H1 (cell line): ENCODE data around the gene FOXK1. TPM values are rescaled to one million over a fixed set of nuclear protein-coding genes. Genes with fewer than 3 reads are reported as not detected.

Experiments
- ASH2L ChIP-seq: fragments of 200-600, 300-600 bp; sonication (generic); IDR thresholded peaks from one replicate; pipeline ENCODE4 v1.7.1; 2017; ENCODE audit warnings: low read length
- CEBPB ChIP-seq: IDR thresholded peaks from 2 replicates; pipeline ENCODE4 v1.6.1; 2012; ENCODE audit warnings: low read depth, low read length
- EP300 ChIP-seq, 2 experiments: IDR thresholded peaks; 1 replicate in 1 of 2; 2 replicates in 1 of 2; pipeline ENCODE4 v1.6.1; 2011 to 2012; ENCODE audit warnings: low read depth in 2 of 2, low read length in 2 of 2, mild to moderate bottlenecking in 2 of 2, borderline replicate concordance in 1 of 2, inconsistent platforms in 1 of 2, moderate library complexity in 1 of 2
- HDAC2 ChIP-seq, 2 experiments: fragments of 300-600 bp in 1 of 2; sonication (generic) in 1 of 2; IDR thresholded peaks; 2 replicates each; pipeline ENCODE4 v1.6.1; 2011 to 2012; ENCODE audit warnings: low read depth in 2 of 2, low read length in 2 of 2, mild to moderate bottlenecking in 2 of 2, moderate library complexity in 2 of 2, borderline replicate concordance in 1 of 2, inconsistent platforms in 1 of 2
- JUND ChIP-seq: IDR thresholded peaks from 2 replicates; pipeline ENCODE4 v1.6.1; 2011; ENCODE audit warnings: mild to moderate bottlenecking, improper control_type of control experiment, low read length
- NRF1 ChIP-seq: IDR thresholded peaks from 2 replicates; pipeline ENCODE4 v1.6.1; 2011; ENCODE audit warnings: mild to moderate bottlenecking, low read depth, low read length, improper control_type of control experiment
- POLR2AphosphoS5 ChIP-seq: IDR thresholded peaks from 2 replicates; pipeline ENCODE4 v1.6.1; 2011; ENCODE audit warnings: low read depth, low read length
- RBBP5 ChIP-seq: IDR thresholded peaks from 2 replicates; pipeline ENCODE4 v1.7.1; 2012; ENCODE audit warnings: low read depth, mild to moderate bottlenecking, inconsistent platforms, low read length, moderate library complexity, borderline replicate concordance
- SP1 ChIP-seq: IDR thresholded peaks from 2 replicates; pipeline ENCODE4 v1.6.1; 2011; ENCODE audit warnings: low read depth, low read length
- TAF7 ChIP-seq: optimal IDR thresholded peaks from 2 replicates; pipeline ENCODE3; 2011; ENCODE audit warnings: low read depth, mild to moderate bottlenecking, inconsistent platforms, low read length, moderate library complexity, borderline replicate concordance
- YY1 ChIP-seq: IDR thresholded peaks from 2 replicates; pipeline ENCODE4 v1.6.1; 2011; ENCODE audit warnings: low read depth, mild to moderate bottlenecking, low read length
- polyA plus RNA-seq, 7 experiments: library from polyadenylated mRNA; depleted of rRNA in 3 of 7; stranded (reverse) in 5 of 7; unstranded in 2 of 7; fragments of >200 nt in 5 of 7; fragments of 200-250 nt in 2 of 7; gene quantifications; 1 replicate in 5 of 7; 2 replicates in 1 of 7; 4 replicates in 1 of 7; pipeline versions ENCODE4 v1.2.1 to v1.2.3, GENCODE V29; 2011 to 2013; ENCODE audit warnings: missing spikeins in 2 of 7, mixed read lengths in 2 of 7
- total RNA-seq: library from RNA; stranded (reverse); fragmentation: NEBNext Ultra II Directional; extraction: Animal tissue kit (Norgen Biotek cat#: 25700); gene quantifications from 2 replicates; pipeline ENCODE4 v1.2.1, GENCODE V29; 2021
- TF ChIP-seq, protein P1 (sequence below): fragments of 300-600 bp; sonication (generic); IDR thresholded peaks from 2 replicates; pipeline ENCODE4 v1.7.1; 2012; ENCODE audit warnings: low read length, moderate library complexity, mild to moderate bottlenecking, inconsistent platforms; ENCODE audit not compliant: insufficient replicate concordance

Gene FOXK1
- total and polyA plus RNA-seq, 2 of the 8 experiments (the other 6 are each of a cell fraction or from before 2014, with no cell fraction given) = 2.0 to 8.5 TPM

DNA sequence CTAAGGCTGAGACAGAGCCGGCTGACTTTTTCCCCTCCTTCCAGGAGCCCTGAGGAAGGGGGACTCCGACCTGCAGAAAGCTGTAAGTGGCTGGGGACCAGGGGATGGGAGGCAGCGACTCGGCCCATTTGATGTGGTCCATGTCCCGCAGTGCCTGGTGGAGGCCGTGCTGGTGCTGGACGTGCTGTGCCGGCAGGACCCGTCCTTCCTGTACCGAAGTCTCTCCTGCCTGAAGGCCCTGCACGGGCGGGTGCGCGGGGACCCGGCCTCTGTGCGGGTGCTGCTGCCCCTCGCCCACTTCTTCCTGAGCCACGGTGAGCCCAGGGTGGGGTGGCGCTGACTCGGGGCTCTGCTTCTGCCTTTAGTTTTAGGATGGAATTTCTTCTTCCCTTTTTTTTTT lies 103.3 kb downstream of the FOXK1 start (continued):
- TF ChIP-seq, protein P1, sequence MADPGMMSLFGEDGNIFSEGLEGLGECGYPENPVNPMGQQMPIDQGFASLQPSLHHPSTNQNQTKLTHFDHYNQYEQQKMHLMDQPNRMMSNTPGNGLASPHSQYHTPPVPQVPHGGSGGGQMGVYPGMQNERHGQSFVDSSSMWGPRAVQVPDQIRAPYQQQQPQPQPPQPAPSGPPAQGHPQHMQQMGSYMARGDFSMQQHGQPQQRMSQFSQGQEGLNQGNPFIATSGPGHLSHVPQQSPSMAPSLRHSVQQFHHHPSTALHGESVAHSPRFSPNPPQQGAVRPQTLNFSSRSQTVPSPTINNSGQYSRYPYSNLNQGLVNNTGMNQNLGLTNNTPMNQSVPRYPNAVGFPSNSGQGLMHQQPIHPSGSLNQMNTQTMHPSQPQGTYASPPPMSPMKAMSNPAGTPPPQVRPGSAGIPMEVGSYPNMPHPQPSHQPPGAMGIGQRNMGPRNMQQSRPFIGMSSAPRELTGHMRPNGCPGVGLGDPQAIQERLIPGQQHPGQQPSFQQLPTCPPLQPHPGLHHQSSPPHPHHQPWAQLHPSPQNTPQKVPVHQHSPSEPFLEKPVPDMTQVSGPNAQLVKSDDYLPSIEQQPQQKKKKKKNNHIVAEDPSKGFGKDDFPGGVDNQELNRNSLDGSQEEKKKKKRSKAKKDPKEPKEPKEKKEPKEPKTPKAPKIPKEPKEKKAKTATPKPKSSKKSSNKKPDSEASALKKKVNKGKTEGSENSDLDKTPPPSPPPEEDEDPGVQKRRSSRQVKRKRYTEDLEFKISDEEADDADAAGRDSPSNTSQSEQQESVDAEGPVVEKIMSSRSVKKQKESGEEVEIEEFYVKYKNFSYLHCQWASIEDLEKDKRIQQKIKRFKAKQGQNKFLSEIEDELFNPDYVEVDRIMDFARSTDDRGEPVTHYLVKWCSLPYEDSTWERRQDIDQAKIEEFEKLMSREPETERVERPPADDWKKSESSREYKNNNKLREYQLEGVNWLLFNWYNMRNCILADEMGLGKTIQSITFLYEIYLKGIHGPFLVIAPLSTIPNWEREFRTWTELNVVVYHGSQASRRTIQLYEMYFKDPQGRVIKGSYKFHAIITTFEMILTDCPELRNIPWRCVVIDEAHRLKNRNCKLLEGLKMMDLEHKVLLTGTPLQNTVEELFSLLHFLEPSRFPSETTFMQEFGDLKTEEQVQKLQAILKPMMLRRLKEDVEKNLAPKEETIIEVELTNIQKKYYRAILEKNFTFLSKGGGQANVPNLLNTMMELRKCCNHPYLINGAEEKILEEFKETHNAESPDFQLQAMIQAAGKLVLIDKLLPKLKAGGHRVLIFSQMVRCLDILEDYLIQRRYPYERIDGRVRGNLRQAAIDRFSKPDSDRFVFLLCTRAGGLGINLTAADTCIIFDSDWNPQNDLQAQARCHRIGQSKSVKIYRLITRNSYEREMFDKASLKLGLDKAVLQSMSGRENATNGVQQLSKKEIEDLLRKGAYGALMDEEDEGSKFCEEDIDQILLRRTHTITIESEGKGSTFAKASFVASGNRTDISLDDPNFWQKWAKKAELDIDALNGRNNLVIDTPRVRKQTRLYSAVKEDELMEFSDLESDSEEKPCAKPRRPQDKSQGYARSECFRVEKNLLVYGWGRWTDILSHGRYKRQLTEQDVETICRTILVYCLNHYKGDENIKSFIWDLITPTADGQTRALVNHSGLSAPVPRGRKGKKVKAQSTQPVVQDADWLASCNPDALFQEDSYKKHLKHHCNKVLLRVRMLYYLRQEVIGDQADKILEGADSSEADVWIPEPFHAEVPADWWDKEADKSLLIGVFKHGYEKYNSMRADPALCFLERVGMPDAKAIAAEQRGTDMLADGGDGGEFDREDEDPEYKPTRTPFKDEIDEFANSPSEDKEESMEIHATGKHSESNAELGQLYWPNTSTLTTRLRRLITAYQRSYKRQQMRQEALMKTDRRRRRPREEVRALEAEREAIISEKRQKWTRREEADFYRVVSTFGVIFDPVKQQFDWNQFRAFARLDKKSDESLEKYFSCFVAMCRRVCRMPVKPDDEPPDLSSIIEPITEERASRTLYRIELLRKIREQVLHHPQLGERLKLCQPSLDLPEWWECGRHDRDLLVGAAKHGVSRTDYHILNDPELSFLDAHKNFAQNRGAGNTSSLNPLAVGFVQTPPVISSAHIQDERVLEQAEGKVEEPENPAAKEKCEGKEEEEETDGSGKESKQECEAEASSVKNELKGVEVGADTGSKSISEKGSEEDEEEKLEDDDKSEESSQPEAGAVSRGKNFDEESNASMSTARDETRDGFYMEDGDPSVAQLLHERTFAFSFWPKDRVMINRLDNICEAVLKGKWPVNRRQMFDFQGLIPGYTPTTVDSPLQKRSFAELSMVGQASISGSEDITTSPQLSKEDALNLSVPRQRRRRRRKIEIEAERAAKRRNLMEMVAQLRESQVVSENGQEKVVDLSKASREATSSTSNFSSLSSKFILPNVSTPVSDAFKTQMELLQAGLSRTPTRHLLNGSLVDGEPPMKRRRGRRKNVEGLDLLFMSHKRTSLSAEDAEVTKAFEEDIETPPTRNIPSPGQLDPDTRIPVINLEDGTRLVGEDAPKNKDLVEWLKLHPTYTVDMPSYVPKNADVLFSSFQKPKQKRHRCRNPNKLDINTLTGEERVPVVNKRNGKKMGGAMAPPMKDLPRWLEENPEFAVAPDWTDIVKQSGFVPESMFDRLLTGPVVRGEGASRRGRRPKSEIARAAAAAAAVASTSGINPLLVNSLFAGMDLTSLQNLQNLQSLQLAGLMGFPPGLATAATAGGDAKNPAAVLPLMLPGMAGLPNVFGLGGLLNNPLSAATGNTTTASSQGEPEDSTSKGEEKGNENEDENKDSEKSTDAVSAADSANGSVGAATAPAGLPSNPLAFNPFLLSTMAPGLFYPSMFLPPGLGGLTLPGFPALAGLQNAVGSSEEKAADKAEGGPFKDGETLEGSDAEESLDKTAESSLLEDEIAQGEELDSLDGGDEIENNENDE = no peak
- TF ChIP-seq TAF7 (no peak), EP300 (IDR thresholded peaks at IDR 0.05; ENCODE audit: borderline replicate concordance in 1 of 2, low read depth in 2 of 2, low read length in 2 of 2) (no peak), CEBPB (no peak), JUND (no peak), SP1 (no peak), YY1 (no peak), ASH2L (no peak), POLR2AphosphoS5 (no peak), HDAC2 (IDR thresholded peaks at IDR 0.05; ENCODE audit: borderline replicate concordance in 1 of 2, low read depth in 2 of 2, low read length in 2 of 2) (no peak), RBBP5 (no peak), NRF1 (no peak)
